OCI-LY3 (cell line): ENCODE results near the gene VRK1.

ENCODE experiments used
- CTCF ChIP-seq: fragments of 200-600, 300-600 bp; sonication (generic); IDR thresholded peaks from 2 replicates; pipeline ENCODE4 v1.5.1; 2014; ENCODE audit warnings: antibody characterized with exemption, low read length, low read depth
- EZH2phosphoT487 ChIP-seq: fragments of 200-600 bp; shearing (Covaris generic); IDR thresholded peaks from 2 replicates; pipeline ENCODE4 v1.6.1; 2018; ENCODE audit warnings: antibody characterized with exemption, mixed run types, low read depth

- TF ChIP-seq CTCF (no peak), EZH2phosphoT487 (no peak)
Measured at GRCh38 chr14:96808619-96809406, 11.6 kb downstream of the VRK1 start.
